CD14-positive monocyte (primary cell): Measurements from ENCODE around the gene MRPL10. TPM values are rescaled to one million over a fixed set of nuclear protein-coding genes. Genes with fewer than 3 reads are reported as not detected.
A peak's percentile ranks its signal among the peaks of the same experiment; 100 is the strongest.

Source experiments
- DNase-seq, 3 donors: peaks; one replicate each; pipeline ENCODE4 v3.0.0-alpha.2; 2011 to 2022
- H2AFZ ChIP-seq: 2 replicates; pipeline ENCODE4 v1.6.0; 2012; ENCODE audit warnings: mild to moderate bottlenecking, low read depth, low read length, inconsistent platforms; ENCODE audit not compliant: insufficient read depth, poor library complexity, severe bottlenecking
- H3K27ac ChIP-seq, 2 donors: 1 replicate in 1 of 2; 2 replicates in 1 of 2; pipeline ENCODE4 v1.5.1; 2012 to 2013; ENCODE audit warnings: low read length in 2 of 2, control low read depth in 1 of 2, inconsistent platforms in 1 of 2, low read depth in 1 of 2, mild to moderate bottlenecking in 1 of 2
- H3K27me3 ChIP-seq, 2 donors: one replicate each; pipeline versions ENCODE4 v1.6.0 to v1.6.1; 2011 to 2013; ENCODE audit warnings: low read length in 2 of 2; ENCODE audit not compliant: control insufficient read depth in 2 of 2, insufficient read depth in 2 of 2
- H3K36me3 ChIP-seq, 2 donors: replicated peaks in 1 of 2; 1 replicate in 1 of 2; 2 replicates in 1 of 2; pipeline versions ENCODE4 v1.5.1 to v1.6.1; 2012 to 2013; ENCODE audit warnings: low read length in 2 of 2, control low read depth in 1 of 2, inconsistent platforms in 1 of 2, mild to moderate bottlenecking in 1 of 2; ENCODE audit not compliant: insufficient read depth in 2 of 2, control insufficient read depth in 1 of 2
- H3K4me1 ChIP-seq, 2 donors: 1 replicate in 1 of 2; 2 replicates in 1 of 2; pipeline versions ENCODE4 v1.5.1 to v1.6.1; 2012 to 2013; ENCODE audit warnings: low read length in 2 of 2, control low read depth in 1 of 2, inconsistent platforms in 1 of 2, mild to moderate bottlenecking in 1 of 2, moderate library complexity in 1 of 2; ENCODE audit not compliant: insufficient read depth in 2 of 2, control insufficient read depth in 1 of 2
- H3K4me2 ChIP-seq: replicated peaks from 2 replicates; pipeline ENCODE3; 2012; ENCODE audit warnings: low read length, moderate library complexity, mild to moderate bottlenecking; ENCODE audit not compliant: poor library complexity, severe bottlenecking; ENCODE audit errors: extremely low read depth
- H3K4me3 ChIP-seq, 3 experiments: fragments of 200-600 bp in 1 of 3; sonication (generic) in 1 of 3; replicated peaks in 1 of 3; 1 replicate in 2 of 3; 2 replicates in 1 of 3; pipeline ENCODE4 v1.5.1; 2011 to 2013; ENCODE audit warnings: low read length in 3 of 3, mild to moderate bottlenecking in 3 of 3, control low read depth in 2 of 3, low read depth in 2 of 3, inconsistent platforms in 1 of 3, moderate library complexity in 1 of 3
- H3K79me2 ChIP-seq: 2 replicates; pipeline ENCODE4 v1.6.0; 2012; ENCODE audit warnings: mild to moderate bottlenecking, control low read depth, inconsistent platforms, low read length, moderate library complexity; ENCODE audit not compliant: insufficient read depth
- H3K9ac ChIP-seq: 2 replicates; pipeline ENCODE4 v1.6.0; 2017; ENCODE audit warnings: low read length, mild to moderate bottlenecking; ENCODE audit not compliant: insufficient read depth, poor library complexity, severe bottlenecking
- H3K9me3 ChIP-seq, 2 donors: replicated peaks in 1 of 2; 1 replicate in 1 of 2; 2 replicates in 1 of 2; pipeline versions ENCODE4 v1.5.1 to v1.6.1; 2012 to 2013; ENCODE audit warnings: low read length in 2 of 2, control low read depth in 1 of 2; ENCODE audit not compliant: control insufficient read depth in 1 of 2, insufficient read depth in 1 of 2
- H4K20me1 ChIP-seq: 2 replicates; pipeline ENCODE4 v1.6.0; 2012; ENCODE audit warnings: mild to moderate bottlenecking, low read length, control low read depth, moderate library complexity; ENCODE audit not compliant: insufficient read depth
- H3K27ac Mint-ChIP-seq, 7 donors: one replicate each; pipeline ENCODE4 v1.8.0; 2020; ENCODE audit warnings: mild to moderate bottlenecking in 7 of 7, mixed read lengths in 7 of 7, moderate library complexity in 6 of 7, inconsistent platforms in 2 of 7
- H3K27me3 Mint-ChIP-seq, 3 donors: one replicate each; pipeline ENCODE4 v1.8.0; 2021 to 2022; ENCODE audit warnings: low read depth in 3 of 3, mild to moderate bottlenecking in 3 of 3, mixed read lengths in 3 of 3, moderate library complexity in 3 of 3, inconsistent platforms in 1 of 3
- H3K36me3 Mint-ChIP-seq, 2 donors: one replicate each; pipeline ENCODE4 v1.8.0; 2020; ENCODE audit warnings: mixed read lengths in 2 of 2, inconsistent platforms in 1 of 2, mild to moderate bottlenecking in 1 of 2
- H3K4me1 Mint-ChIP-seq: one replicate; pipeline ENCODE4 v1.8.0; 2020; ENCODE audit warnings: mild to moderate bottlenecking, mixed read lengths
- H3K4me3 Mint-ChIP-seq, 2 donors: one replicate each; pipeline ENCODE4 v1.8.0; 2020; ENCODE audit warnings: mild to moderate bottlenecking in 2 of 2, mixed read lengths in 2 of 2, moderate library complexity in 1 of 2
- H3K9me3 Mint-ChIP-seq, 7 donors: one replicate each; pipeline ENCODE4 v1.8.0; 2020 to 2022; ENCODE audit warnings: mixed read lengths in 7 of 7, mild to moderate bottlenecking in 6 of 7, moderate library complexity in 6 of 7, inconsistent platforms in 2 of 7
- CTCF ChIP-seq: fragments of 200-600 bp; IDR thresholded peaks from one replicate; pipeline ENCODE4 v1.8.0; 2022; ENCODE audit warnings: antibody characterized with exemption, mild to moderate bottlenecking
- WGBS: methylation state at CpG from one replicate; pipeline ENCODE4 v1.1.5; 2013; ENCODE audit warnings: missing lambda C conversion rate; ENCODE audit not compliant: insufficient coverage; 5-methylcytosine and 5-hydroxymethylcytosine counted together
- intact Hi-C, 2 donors: fragments of 100-400 bp; cut with micrococcal nuclease; formaldehyde crosslinking; loops; one replicate each; pipeline versions ENCODE4 v1.15.0 to v1.15.1; 2023
- polyA plus RNA-seq, 3 donors: library from polyadenylated mRNA; depleted of rRNA in 1 of 3; unstranded in 2 of 3; stranded (reverse) in 1 of 3; fragments of 300-500 nt in 2 of 3; fragments of >200 nt in 1 of 3; fragmentation: Illumina TruSeq in 2 of 3; gene quantifications; 1 replicate in 2 of 3; 2 replicates in 1 of 3; pipeline ENCODE4 v1.2.3, GENCODE V29; 2012 to 2021

The MRPL10 gene
- polyA plus RNA-seq, 3 donors = 28.5 to 32.7 (median 32.6) TPM

GRCh38 chr17:47834756-47835155, 3.4 kb upstream of the MRPL10 start:
- peaks cover 46% of the 10 kb centered on the region for H3K4me1 Mint-ChIP-seq
- H3K4me3 ChIP-seq = no peak overlapping the region
- H3K4me3 Mint-ChIP-seq = no peak overlapping the region
- H3K9ac ChIP-seq = no peak overlapping the region
- peaks cover 7 to 19% of the 10 kb centered on the region in 2 donors for H3K36me3 ChIP-seq
- peak overlapping the region in 1 of 7 donors; percentile 40 for H3K27ac Mint-ChIP-seq
- no peak overlapping the region for H2AFZ ChIP-seq
- peaks cover 15% of the 10 kb centered on the region for H3K79me2 ChIP-seq
- peaks cover 29 to 42% of the 10 kb centered on the region in 2 donors for H3K4me1 ChIP-seq
- H3K4me2 ChIP-seq = no peak overlapping the region
- no peaks in the 10 kb centered on the region for H3K9me3 ChIP-seq
- H3K27ac ChIP-seq = no peak overlapping the region
- no peaks in the 10 kb centered on the region for H3K9me3 Mint-ChIP-seq
- no peaks in the 10 kb centered on the region for H3K27me3 ChIP-seq
- no peaks in the 10 kb centered on the region for H3K27me3 Mint-ChIP-seq
- H4K20me1 ChIP-seq = no peaks in the 10 kb centered on the region
- no peak for TF ChIP-seq CTCF
- intact Hi-C loops = loop anchor here in 1 of 2 donors (5.0 kb wide), 1 partner anchor 183 kb away; no protein-coding TSS in a partner anchor
- WGBS = no CpG with 5 or more reads among the region's 5 CpGs
- DNase-seq = no peak
- H3K36me3 Mint-ChIP-seq = peaks cover 23% of the 10 kb centered on the region in 2 donors

GRCh38 chr17:47831934-47832327, 590 bp upstream of the MRPL10 start:
- H3K4me1 ChIP-seq = peaks cover 29 to 42% of the 10 kb centered on the region in 2 donors
- H3K4me3 ChIP-seq = peak overlapping the region; percentile 88 to 93 (median 91)
- H3K27me3 ChIP-seq = no peaks in the 10 kb centered on the region
- intact Hi-C loops = no loop called here
- peaks cover 20 to 21% of the 10 kb centered on the region in 2 donors for H3K36me3 ChIP-seq
- H3K27me3 Mint-ChIP-seq = no peaks in the 10 kb centered on the region
- H3K4me2 ChIP-seq = peak overlapping the region; percentile 89
- DNase-seq = peak; percentile 68 to 83 (median 78)
- peak overlapping the region; percentile 94 for H3K4me3 Mint-ChIP-seq
- H4K20me1 ChIP-seq = no peaks in the 10 kb centered on the region
- H3K9ac ChIP-seq = peak overlapping the region; percentile 76
- H3K79me2 ChIP-seq = peaks cover 21% of the 10 kb centered on the region
- peak overlapping the region; percentile 93 for H2AFZ ChIP-seq
- peaks cover 0 to 1% (median 0%) of the 10 kb centered on the region in 7 donors for H3K9me3 Mint-ChIP-seq
- 8% methylated on average over 2 of the region's 7 CpGs for WGBS
- H3K4me1 Mint-ChIP-seq = peaks cover 46% of the 10 kb centered on the region
- peak overlapping the region; percentile 92 to 99 (median 97) for H3K27ac Mint-ChIP-seq
- H3K27ac ChIP-seq = peak overlapping the region; percentile 77 to 85
- no peak for TF ChIP-seq CTCF
- H3K36me3 Mint-ChIP-seq = peaks cover 22 to 37% of the 10 kb centered on the region in 2 donors
- H3K9me3 ChIP-seq = no peaks in the 10 kb centered on the region
